HG03342 (cell line): ENCODE measurements around the gene OR5M8.

Experiments
- ATAC-seq: cut with Tn5 transposase; IDR thresholded peaks from one replicate; pipeline ENCODE4 v1.9.1; 2021; ENCODE audit warnings: mild to moderate bottlenecking, moderate library complexity; ENCODE audit not compliant: unreplicated experiment

Gene OR5M8

DNA sequence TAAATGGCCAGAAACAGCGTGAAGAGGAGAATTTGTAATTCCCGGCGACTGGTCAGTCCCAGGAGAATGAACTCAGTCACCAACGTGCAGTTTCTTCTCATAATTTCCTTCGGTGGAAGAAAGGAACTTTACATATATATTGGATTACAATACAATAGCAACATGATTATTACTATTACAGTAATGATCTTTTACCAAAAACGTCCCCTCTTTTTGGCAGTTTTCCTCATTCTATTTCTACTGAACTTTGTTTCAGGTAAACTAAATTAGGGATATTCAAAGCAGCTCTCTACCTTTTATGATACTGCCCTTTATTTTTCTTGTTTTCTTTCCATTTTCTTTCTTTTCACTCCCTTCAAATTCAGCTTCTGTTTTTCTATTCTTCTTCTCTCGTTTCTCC, at the start of gene OR5M8:
Gene OR5M8 (minus strand): TSS at position 101 of the 400 bp plus-strand sequence. CDS start 0 bp downstream, at position 101.
- ATAC-seq: no peak

DNA sequence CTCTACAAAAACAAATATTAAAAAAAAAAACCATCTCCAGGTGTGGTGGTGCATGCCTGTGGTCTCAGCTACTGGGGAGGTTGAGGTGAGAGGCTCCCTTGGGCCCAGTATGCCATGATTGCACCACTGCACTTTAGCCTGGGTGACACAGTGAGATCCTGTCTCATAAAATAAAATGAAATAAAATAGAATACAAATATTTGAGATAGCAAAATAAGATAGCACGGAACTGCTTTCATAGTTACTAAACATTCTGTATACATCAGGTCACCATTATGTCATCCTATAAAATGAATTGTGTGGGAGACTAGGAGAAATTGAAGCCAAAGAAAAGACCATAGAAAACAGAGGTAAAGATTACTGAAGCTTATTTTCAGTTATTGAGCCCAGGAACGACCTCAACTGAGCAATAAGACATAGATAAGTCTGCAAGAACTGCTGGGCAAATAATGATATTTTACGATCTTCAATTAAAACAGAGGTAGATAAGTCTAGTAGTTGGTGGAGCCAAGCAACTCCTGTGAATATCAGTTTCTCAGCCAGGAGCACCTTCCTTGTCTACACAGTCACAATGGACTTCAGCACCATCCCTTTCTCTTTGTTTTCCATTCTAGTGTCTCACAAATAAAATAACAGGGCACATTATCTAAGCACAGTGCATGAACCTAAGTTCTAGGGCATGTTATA, 42.0 kb upstream of the OR5M8 start:
- ATAC-seq: no peak

DNA sequence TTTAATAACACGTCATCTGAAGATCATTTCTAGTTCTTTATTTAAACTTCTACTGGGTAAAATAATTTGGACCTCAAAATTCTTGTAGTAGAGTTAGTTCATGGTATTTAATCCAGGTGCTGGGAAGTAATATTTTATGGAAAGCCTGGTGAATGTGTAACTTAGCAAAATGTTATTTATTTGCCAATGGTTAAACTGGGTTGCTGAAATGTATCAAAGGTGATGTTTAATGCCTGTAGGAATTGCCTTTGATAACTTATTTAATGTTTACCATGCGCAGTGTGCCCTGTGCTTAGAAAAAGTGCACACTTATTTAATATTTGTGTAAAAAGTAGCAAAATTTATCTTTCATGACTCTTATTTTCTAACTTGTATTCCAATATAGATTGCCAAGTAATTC, 40.7 kb upstream of the OR5M8 start:
- ATAC-seq: no peak

DNA sequence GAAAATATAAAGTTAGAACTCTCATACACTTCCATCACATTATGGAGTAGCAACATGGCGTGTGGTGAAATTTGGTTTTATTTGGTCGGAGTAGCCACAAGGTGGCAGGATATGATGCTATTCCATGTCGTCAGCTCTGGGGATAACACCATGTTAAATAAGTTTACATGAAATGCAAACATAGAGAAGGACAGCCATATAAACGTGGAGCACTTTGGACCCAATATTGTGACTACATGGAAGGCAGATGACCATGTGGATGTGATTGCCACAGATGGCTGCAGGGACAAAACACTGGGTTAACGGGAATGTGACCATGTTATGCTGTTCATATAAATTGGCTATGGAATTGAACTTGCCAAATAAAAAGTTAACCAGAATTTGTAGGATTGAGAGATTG, 30.8 kb upstream of the OR5M8 start:
- ATAC-seq: no peak

DNA sequence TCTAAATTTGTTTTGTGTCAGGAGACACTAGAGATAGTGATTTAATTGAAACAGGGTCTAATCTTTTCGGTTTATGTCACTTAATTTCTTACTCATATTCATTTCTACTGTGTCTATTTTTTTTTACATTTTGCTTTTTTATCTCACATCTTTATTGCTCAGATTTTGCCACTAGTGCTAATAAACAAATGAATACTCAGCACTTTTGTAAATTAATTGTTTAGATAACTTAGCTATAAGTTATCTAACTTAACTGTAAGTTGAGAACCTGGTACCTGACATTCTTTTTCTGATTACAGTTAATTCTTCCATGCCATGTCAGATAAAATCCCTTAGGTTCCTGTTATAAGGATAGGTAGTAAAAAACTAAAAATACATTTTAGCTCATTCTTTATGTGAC, 22.1 kb upstream of the OR5M8 start:
- no peak for ATAC-seq

DNA sequence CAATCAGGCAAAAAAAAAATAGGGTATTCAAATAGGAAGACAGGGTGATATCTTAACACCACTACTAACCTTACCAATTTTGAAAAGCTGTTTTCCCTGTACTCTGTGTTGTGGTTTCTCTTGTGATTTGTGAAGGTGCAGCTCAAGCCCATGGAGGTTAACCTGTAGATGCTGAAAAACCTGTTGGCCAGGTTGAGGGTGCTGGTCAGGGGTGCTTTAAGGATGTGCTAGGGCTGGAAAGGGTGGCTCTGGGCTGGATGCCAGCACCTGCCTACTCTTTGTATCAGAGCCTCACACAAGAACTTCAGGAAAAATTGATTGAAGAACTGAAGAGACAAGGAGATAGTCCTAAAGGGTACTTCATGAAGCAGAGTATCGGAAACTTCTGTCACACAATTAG, 18.3 kb upstream of the OR5M8 start:
- no peak for ATAC-seq

DNA sequence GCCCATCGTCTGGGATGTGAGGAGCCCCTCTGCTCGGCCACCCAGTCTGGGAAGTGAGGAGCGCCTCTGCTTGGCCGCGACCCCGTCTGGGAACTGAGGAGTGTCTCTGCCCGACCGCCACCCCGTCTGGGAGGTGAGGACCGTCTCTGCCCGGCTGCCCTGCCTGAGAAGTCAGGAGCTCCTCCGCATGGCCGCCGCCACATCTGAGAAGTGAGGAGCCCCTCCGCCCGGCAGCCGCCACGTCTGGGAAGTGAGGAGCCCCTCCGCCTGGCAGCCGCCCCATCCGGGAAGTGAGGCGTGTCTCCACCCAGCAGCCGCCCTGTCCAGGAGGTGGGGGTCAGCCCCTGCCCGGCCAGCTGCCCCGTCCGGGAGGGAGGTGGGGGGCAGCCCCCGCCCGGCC, 5.8 kb upstream of the OR5M8 start:
- no peak for ATAC-seq

DNA sequence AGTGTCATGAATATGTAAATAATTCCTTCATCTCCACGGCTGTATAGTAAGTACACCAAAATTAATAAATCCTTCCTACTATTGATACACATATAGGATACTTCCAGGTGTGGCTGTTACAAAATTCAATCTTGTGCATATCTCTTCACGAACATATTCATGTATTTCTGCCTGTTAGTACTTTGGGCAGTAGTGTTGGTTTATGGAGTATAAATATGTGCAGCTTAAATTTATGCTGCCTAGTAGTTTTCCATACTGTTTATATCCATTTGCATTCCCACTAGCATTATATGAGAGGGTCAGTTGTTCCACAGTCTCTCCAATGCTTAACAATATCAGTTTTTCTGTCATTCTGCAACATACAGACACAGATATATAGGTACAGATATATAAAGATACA, 3.9 kb upstream of the OR5M8 start:
- ATAC-seq: no peak

DNA sequence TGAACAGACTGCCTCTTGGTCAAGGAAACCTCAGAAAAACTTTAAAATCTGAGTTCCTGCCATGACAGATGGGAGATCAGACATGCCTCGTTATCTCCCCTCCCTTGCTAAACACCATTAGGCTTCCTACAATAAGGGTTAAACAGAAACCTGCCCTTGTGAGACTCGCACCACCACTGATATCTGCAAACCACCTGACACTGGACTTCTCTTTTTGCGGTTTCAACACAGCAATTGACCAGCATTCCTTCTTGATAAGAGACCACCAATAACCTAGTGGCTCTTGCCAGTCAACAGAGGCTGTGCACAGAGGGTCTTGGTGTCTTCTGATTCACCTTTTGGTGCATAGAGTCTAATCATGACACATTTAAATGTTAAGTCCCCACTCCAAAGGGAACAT, 4.4 kb downstream of the OR5M8 start:
- ATAC-seq: no peak

DNA sequence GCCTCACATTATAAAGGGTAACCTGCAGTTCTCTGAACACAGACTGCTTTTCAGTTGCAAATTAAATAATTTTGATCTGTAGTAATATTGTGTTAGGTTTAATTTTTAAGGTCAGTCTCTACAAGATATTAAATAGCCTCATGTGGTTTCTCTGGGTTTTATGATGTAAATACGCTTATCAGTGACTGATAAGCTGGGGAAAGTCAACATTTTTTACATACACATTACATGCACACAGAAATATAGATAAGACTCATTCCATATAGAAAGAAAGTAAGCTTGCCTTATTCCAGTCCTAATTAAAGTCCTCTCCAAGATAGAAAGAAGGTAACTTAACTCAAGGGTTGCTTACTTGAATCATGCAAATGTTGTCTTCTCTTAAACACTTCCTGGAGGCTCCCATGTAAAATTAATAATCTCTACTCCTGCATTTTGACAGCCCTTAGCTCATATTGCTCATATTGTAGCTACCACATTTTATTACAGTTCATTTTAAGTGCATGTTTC, 16.4 kb downstream of the OR5M8 start:
- no peak for ATAC-seq

DNA sequence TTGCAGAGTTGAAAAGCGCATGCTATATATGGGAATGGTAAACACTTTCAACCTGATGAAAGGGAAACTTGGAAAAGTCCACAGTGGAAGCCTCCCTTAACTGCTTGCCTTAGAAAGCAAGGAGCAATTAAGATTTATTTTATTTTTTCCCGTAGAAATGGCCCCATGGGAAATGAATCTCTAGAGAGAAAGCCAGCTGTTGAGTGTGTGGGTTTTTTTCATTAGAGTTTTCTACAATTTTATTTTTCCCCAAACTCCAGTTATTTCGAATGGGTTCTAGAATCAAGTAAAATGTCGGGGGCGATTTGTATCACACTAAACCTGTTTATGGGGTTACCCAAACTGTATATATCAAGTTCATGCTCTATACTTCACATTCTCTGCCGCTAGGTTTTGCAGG, 17.9 kb downstream of the OR5M8 start, which contains the start of gene OR5M3:
Gene OR5M3 (minus strand): TSS at position 101 of the 400 bp plus-strand sequence. CDS start 2,855 bp downstream, outside the sequence.
- ATAC-seq: no peak

DNA sequence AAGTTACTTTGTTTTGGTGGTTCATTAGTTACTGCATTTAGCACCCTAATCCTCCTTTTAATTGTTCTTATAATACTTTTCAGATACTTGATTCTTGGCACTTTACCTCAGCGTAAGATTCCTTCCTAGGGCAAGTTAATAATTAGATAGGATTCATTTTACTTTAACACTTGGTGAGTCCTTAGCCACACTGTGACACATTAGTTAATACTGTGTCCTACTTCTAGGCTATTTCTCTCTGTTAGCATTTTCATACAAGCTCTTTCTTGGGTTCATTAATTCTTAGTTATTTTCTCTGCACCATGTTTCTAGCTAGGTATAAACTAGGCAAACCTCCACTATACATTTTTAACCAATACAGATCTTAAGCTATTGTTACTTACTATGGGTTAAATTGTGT, 34.1 kb downstream of the OR5M8 start:
- ATAC-seq: no peak

DNA sequence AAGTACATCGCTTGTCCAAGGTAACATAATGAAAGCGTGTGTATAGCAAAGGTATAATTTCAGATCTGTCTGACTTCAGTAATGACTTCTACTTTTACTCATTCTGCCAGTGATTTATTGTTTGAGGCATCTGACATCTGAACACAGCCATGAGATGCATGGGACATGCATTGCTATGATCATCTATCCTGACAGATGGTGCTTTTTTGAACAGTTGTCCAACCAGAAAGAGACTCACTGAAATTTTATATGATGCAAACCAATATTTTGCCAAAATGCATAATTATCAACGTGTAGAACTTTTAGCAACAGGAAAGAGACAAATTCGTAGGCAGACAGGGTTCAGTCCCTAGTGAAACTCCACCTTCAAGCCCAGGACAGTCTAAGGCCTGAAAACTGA, 37.6 kb downstream of the OR5M8 start:
- ATAC-seq: no peak
